NT2/D1 (cell line): ENCODE measurements around the gene UQCR11.

Source experiments
- DNase-seq: peaks from one replicate; pipeline ENCODE4 v3.0.0-alpha.2; 2011; ENCODE audit warnings: low read depth, low spot score
- H3K27me3 ChIP-seq: 2 replicates; pipeline ENCODE4 v1.6.0; 2011; ENCODE audit warnings: mild to moderate bottlenecking; ENCODE audit not compliant: insufficient read length, insufficient read depth
- H3K36me3 ChIP-seq: 2 replicates; pipeline ENCODE4 v1.6.1; 2011; ENCODE audit warnings: mild to moderate bottlenecking, low read length, mixed read lengths; ENCODE audit not compliant: insufficient read depth, insufficient read length
- H3K4me1 ChIP-seq: 2 replicates; pipeline ENCODE4 v1.5.1; 2011; ENCODE audit not compliant: insufficient read depth, insufficient read length
- H3K4me3 ChIP-seq: 2 replicates; pipeline ENCODE4 v1.5.1; 2011; ENCODE audit warnings: low read depth; ENCODE audit not compliant: insufficient read length
- H3K9ac ChIP-seq: 2 replicates; pipeline ENCODE4 v1.6.0; 2011; ENCODE audit warnings: low read depth; ENCODE audit not compliant: insufficient read length
- H3K9me3 ChIP-seq: 2 replicates; pipeline ENCODE4 v1.5.1; 2011; ENCODE audit warnings: mild to moderate bottlenecking, low read length; ENCODE audit not compliant: insufficient read depth
- SUZ12 ChIP-seq: IDR thresholded peaks from 2 replicates; pipeline ENCODE4 v1.6.1; 2011; ENCODE audit not compliant: insufficient read length, insufficient read depth; ENCODE audit errors: extremely low read depth
- YY1 ChIP-seq: IDR thresholded peaks from 2 replicates; pipeline ENCODE4 v1.6.1; 2011; ENCODE audit not compliant: insufficient read length, insufficient read depth
- ZNF274 ChIP-seq: IDR thresholded peaks from 2 replicates; pipeline ENCODE4 v1.6.1; 2011; ENCODE audit warnings: mild to moderate bottlenecking, low read depth, low read length

Gene UQCR11

DNA sequence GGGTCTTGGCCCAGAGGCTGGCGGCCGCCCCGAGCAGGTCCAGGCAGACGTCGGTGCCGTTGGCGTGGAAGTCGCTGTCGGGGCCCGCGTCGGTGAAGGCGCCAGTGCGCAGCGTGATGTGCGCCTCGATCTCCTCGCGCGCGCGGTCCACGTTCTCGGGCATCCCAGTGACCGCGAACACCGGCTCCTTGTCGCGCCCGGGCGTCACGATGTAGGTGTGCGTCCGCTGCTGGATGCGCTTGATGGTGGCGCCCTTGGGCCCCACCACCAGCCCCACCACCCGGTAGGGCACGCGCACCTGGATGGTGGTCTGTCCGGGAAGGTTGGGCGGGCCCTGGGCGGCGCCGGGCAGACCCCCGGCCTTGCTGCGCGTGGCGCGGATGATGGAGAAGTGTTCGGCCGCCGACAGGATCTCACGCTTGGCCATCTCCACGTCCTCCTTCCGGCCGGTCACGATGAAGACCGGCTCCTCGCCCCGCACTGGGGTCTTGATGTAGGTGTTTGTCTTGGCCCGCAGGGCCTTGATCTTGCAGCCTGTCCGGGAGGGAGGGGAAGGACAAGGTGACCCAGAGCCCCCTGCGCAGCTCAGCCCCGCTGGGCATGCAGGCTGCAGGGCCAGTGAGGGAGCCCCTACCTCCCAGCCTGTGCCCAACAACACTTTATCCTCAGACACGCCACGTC, 48.7 kb downstream of the UQCR11 start:
- H3K9me3 ChIP-seq, result no peaks in the 10 kb centered on the region
- H3K4me1 ChIP-seq, result peaks cover 21% of the 10 kb centered on the region
- no peak overlapping the region for H3K4me3 ChIP-seq
- H3K36me3 ChIP-seq, result peaks cover 54% of the 10 kb centered on the region
- DNase-seq, result no peak
- TF ChIP-seq ZNF274 (no peak), SUZ12 (no peak), YY1 (no peak)
- H3K27me3 ChIP-seq, result no peaks in the 10 kb centered on the region
- no peak overlapping the region for H3K9ac ChIP-seq

DNA sequence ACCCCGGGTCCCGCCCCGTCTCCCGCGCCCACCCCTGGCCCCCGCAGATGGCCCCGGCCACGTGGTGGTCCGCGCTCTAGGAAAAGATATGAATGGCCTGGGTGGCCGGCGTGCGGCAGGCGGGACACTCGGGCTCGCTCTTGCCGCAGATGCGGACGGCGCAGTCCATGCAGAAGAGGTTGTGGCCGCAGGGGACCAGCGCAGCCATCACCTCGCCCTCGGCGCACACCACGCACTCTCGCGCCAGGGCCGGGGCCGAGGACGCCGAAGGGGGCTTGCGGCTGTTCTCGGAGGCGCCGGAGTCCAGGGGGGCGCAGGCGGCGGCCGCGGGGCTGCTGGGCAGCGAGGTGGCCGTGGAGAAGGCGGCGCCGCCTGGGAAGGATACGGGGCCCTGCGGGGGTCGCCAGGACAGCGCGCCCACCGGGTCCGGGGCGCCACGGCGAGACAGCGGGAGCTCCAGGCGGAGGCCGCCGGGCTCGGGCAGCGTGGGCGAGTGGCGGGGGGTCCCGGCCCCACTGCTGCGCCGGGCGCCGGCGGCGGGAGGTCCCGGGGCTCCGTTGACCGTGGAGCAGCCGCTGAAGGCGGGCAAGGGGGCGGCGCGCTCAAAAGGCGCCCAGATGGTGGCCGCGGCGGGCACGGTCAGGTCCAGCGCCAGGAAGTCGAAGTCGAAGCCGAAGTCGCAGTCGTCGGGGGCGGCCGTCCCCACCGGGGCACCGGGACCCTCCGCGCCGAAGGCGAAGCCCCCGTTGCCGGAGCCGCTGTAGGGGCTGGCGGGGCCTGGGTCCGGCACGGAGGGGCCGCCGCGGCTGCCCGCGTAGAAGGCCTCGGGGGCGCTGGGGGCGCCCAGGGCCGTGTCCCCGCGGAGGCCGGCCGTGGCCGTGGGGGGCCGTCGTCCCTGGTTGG, 49.5 kb downstream of the UQCR11 start:
- Histone ChIP-seq H3K36me3 (peaks cover 47% of the 10 kb centered on the region), H3K27me3 (no peaks in the 10 kb centered on the region), H3K4me1 (peaks cover 15% of the 10 kb centered on the region), H3K9me3 (no peaks in the 10 kb centered on the region), H3K4me3 (no peak overlapping the region), H3K9ac (no peak overlapping the region)
- TF ChIP-seq ZNF274 (no peak), YY1 (no peak), SUZ12 (no peak)
- DNase-seq, result no peak

- peaks cover 11% of the 10 kb centered on the region for H3K4me1 ChIP-seq
- peaks cover 39% of the 10 kb centered on the region for H3K36me3 ChIP-seq
- no peak overlapping the region for H3K9ac ChIP-seq
- DNase-seq, result no peak
- no peak for TF ChIP-seq ZNF274
- TF ChIP-seq YY1, result no peak
- TF ChIP-seq SUZ12, result no peak
- H3K27me3 ChIP-seq, result no peaks in the 10 kb centered on the region
- H3K4me3 ChIP-seq, result no peak overlapping the region
- H3K9me3 ChIP-seq, result no peaks in the 10 kb centered on the region
These were observed 50.3 kb downstream of the UQCR11 start for GRCh38 chr19:1554968-1555367.

DNA sequence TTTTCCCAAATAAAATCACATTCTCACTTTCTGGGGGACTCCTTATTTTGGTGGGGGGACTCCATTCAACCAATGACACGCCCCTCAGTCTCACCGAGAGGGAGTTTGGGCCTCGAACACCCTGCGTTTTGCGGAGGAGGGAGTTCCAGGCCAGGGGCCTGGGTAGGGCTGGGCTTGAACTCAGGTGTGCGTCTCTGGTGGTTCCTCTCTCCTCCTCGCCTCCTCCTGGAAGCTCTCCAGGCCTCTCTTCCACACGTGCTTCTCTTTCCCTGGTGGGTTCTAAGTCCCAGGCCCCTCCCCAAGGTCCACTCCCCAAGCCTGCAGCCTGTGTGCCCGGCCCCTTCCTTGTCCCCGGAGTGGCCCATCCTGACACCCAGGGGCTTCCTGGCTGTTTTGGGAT, 51.8 kb downstream of the UQCR11 start:
- H3K27me3 ChIP-seq, result no peaks in the 10 kb centered on the region
- H3K4me1 ChIP-seq, result peaks cover 11% of the 10 kb centered on the region
- peaks cover 29% of the 10 kb centered on the region for H3K36me3 ChIP-seq
- TF ChIP-seq ZNF274 (no peak), YY1 (no peak), SUZ12 (no peak)
- H3K4me3 ChIP-seq, result no peak overlapping the region
- H3K9me3 ChIP-seq, result no peaks in the 10 kb centered on the region
- DNase-seq, result no peak
- H3K9ac ChIP-seq, result no peak overlapping the region

DNA sequence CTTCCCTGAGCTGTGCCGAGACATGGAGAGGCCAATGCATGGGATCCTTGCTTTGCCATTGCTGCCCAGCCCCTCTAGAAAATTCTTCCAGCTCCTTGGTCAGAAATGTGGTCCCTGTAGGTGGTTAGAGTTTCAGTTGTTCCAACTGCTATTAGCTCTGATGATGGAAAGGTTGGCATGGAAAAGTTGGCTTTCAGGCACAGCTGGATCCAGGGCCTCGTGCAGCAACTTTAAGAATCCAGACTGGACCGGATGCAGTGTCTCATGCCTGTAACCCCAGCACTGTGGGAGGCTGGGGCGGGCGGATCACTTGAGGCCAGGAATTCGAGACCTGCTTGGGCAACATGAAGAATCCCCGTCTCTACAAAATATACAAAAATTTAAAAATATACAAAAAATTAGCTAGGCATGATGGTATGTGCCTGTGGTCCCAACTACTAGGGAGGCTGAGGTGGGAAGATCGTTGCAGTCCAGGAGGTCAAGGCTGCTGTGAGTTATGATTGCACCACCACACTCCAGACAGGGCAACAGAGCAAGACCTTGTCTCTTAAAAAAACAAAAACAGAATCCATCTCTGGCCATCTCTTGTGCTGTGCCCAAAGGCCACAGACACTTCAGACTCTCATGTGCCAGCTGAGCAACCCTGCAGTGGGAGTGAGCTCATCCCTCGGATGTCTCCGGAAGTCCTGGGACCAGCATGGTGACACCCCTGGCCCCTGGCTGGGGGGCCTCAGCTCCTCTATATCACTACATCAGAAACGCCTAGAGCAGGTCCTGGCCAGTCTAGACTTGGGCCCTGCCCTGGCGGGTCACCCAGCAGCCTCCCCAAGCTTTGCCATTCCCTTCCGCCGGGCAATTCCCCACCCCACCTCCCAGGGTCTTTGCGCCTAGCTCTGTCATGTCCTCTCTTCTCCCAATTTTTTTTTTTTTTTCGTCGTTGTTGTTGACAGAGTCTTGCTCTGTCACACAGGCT, 53.9 kb downstream of the UQCR11 start:
- no peak overlapping the region for H3K4me3 ChIP-seq
- no peak for TF ChIP-seq YY1
- no peak for TF ChIP-seq ZNF274
- no peak for TF ChIP-seq SUZ12
- H3K9ac ChIP-seq, result no peak overlapping the region
- H3K27me3 ChIP-seq, result no peaks in the 10 kb centered on the region
- peaks cover 11% of the 10 kb centered on the region for H3K4me1 ChIP-seq
- no peaks in the 10 kb centered on the region for H3K9me3 ChIP-seq
- DNase-seq, result no peak
- peaks cover 20% of the 10 kb centered on the region for H3K36me3 ChIP-seq

- DNase-seq, result no peak
- Histone ChIP-seq H3K4me3 (no peak overlapping the region), H3K27me3 (peaks cover 7% of the 10 kb centered on the region), H3K4me1 (peaks cover 7% of the 10 kb centered on the region), H3K36me3 (peaks cover 5% of the 10 kb centered on the region), H3K9ac (no peak overlapping the region), H3K9me3 (no peaks in the 10 kb centered on the region)
- no peak for TF ChIP-seq SUZ12
- no peak for TF ChIP-seq YY1
- TF ChIP-seq ZNF274, result no peak
These were observed 55.8 kb downstream of the UQCR11 start for GRCh38 chr19:1549332-1549945.
